COLO829 (cell line): ENCODE data around the gene INO80C.

Source experiments
- DNase-seq: peaks from one replicate; pipeline ENCODE4 v3.0.0; 2012; ENCODE audit warnings: low spot score

INO80C gene

DNA sequence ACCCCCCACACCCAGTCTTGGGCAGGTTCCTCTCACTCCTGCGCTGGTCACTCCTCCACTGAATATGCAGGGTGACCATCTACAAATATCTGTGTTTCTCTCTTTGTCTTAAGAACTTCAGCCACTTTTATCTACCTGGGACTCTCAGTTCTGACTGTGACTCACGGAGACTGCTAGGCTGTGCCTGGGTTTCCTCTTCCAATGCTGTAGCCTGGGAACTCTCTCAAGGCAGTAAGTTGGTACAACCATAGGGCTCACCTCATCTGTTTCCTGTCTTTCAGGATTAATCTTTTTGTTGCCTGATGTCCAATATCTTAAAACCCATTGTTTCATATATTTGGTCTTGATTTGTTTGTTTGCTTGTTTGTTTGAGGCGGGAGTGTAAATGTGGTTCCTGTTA lies 73.4 kb downstream of the INO80C start:
- DNase-seq = no peak

DNA sequence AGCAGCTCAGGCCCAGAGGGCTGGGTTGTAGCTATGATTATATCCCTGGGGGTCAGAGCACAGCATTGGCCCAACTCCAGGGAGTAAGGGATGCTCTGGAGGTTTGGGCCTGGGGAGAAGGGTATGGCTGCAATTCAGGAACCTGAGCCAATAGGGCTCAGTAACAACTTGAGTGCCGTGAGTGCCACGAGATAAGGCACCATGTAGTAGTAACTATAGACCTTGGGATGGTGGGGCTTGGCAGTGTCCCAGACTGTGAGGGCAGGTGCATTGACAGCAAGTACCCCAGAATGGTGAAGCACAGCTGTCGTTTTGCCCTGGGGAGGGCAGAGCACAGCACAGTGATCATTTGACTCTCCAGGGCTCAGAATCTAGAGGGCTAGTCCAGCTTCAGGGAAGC lies 75.5 kb downstream of the INO80C start:
- DNase-seq = no peak

DNA sequence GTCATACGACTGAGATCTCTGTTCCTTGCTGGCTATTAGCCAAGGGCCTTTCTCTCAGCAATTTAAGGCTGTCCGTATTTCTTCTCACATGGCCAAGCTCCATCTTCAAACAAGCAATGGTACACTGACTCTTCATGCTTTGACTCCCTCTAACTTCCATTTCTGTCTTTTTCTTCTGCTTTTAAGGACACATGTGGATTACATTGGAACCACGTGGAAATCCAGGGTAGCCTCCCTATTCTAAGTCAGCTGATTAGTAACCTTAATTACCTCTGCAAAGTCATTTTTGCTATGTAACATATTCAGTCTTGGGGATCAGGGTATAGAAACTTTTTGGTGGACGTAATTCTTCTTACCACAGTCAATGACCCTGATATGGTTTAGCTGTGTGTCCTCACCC lies 79.2 kb downstream of the INO80C start:
- no peak for DNase-seq
